ENCODE data around the gene CCL28.
"Not testable (repeated sequence)": the region's sequence is repeated elsewhere in the genome, so short reads cannot be mapped to it uniquely, and the experiment has no call there.

Gene CCL28, protein sequence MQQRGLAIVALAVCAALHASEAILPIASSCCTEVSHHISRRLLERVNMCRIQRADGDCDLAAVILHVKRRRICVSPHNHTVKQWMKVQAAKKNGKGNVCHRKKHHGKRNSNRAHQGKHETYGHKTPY

DNA sequence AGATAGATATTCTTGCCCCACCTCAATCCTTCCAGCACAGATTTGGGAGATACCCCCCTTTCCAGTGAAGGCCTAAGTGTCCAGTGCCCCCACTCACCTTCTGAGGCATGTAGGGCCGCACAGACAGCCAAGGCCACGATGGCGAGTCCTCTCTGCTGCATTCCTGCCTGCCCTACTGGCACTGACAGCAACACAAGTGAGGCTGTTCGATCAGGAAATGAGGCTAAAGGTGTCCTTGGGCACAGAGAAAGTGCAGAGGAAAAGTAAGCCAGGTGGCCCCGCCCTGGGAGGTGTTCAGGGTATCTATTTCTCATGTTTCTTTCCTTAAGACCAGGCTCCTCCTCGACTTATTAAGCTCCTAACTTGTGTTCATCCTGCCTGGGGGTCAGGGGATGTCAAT, at the start of gene CCL28:
CCL28 (minus strand) TSS at position 236 of the 400 bp plus-strand sequence; CDS start at position 161, 75 bp downstream.
- Mint-ChIP-seq H3K27me3 (no peaks in the 10 kb centered on the region), H3K9me3 (no peaks in the 10 kb centered on the region), H3K4me1 (no peaks in the 10 kb centered on the region), H3K27ac (no peak within 1 kb of the TSS), H3K4me3 (no peak within 1 kb of the TSS), H3K36me3 (ENCODE audit: low read depth) (no peaks in the 10 kb centered on the region)
- no peak for ATAC-seq
- DNase-seq: no peak

DNA sequence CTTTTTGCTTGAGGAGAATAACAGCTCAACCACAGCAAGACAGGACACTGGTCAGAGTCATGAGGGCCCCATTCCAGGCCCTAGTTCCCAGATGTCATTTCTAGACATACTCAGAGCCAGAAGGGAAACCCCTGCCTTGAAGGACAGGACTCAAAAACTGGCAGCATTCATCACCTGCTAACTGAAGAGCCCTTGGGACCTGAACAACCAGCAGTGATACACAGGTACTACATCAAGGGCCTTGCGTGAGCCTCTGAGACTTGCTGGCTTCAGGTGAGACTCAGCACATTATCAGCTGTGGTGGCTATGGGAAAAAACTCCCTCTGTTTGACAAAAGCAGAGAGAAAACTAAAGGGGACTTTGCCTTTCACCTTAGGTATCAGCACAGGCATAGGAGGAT, 48.9 kb upstream of the CCL28 start:
- Mint-ChIP-seq H3K4me1 (no peaks in the 10 kb centered on the region), H3K27me3 (no peaks in the 10 kb centered on the region), H3K36me3 (ENCODE audit: low read depth) (peaks cover 57% of the 10 kb centered on the region), H3K4me3 (no peak overlapping the region), H3K9me3 (peaks cover 16% of the 10 kb centered on the region), H3K27ac (no peak overlapping the region)
- DNase-seq: no peak
- ATAC-seq: no peak

DNA sequence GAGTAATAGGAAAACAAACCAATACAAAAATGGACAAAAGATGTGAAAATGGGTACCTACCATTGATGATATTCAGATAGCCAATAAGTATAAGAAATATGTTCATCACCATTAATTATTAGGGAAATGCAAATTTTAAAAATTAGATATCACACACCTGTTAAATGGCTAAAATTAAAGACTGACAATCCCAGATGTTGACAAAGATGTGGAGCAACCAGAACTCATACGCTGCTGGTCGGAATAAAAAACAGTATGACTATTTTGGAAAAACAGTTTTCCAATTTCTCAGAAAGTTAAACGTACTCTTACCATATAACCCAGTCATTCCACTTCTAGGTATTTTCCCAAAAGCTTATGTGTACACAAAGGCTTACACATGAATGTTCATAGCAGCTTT, 44.4 kb upstream of the CCL28 start:
- Mint-ChIP-seq H3K36me3 (ENCODE audit: low read depth) (peaks cover 68% of the 10 kb centered on the region), H3K27me3 (no peaks in the 10 kb centered on the region), H3K27ac (no peak overlapping the region), H3K4me3 (no peak overlapping the region), H3K9me3 (peaks cover 14% of the 10 kb centered on the region), H3K4me1 (no peaks in the 10 kb centered on the region)
- no peak for DNase-seq
- ATAC-seq: no peak

DNA sequence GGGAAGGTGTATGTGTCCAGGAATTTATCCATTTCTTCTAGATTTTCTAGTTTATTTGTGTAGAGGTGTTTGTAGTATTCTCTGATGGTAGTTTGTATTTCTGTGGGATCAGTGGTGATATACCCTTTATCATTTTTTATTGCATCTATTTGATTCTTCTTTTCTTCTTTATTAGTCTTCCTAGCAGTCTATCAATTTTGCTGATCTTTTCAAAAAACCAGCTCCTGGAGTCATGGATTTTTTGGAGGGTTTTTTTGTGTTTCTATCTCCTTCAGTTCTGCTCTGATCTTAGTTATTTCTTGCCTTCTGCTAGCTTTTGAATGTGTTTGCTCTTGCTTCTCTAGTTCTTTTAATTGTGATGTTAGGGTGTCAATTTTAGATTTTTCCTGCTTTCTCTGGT, 29.4 kb upstream of the CCL28 start:
- peaks cover 41% of the 10 kb centered on the region for H3K36me3 Mint-ChIP-seq (ENCODE audit: low read depth)
- ATAC-seq, DNase-seq, H3K27me3 Mint-ChIP-seq, H3K4me1 Mint-ChIP-seq, H3K4me3 Mint-ChIP-seq, H3K27ac Mint-ChIP-seq: not testable (repeated sequence)
- peaks cover 54% of the 10 kb centered on the region for H3K9me3 Mint-ChIP-seq

DNA sequence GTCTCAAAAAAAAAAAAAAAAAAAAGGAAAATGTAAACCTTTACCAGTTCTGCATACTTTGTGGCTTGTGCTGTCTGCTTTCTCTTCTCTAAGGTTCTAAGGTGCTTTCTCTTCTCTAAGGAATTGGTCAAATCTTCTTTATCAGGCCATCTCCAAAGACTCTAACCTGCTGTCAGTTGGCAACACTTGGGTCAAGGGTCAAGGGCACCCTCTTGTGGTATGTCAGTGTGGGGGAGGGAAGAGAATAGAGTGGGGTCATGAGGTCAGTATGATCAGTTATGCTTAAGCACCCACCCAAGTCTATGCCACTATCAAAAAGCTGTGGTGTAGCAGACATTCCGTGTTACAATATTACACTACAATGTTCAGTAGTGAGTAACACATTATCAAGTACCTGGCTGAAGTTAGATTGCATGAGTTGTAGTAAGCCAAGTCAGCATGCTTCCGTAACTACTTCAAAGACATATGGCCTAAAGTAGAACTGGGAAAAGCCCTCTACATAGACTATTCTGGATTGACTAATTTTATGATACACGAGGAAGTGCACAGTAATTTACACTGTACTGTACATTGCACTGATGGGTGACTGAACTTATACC, 25.0 kb upstream of the CCL28 start:
- ATAC-seq (no peak), DNase-seq (no peak)
- Mint-ChIP-seq H3K4me1 (no peaks in the 10 kb centered on the region), H3K27me3 (no peaks in the 10 kb centered on the region), H3K9me3 (peaks cover 35% of the 10 kb centered on the region), H3K36me3 (ENCODE audit: low read depth) (peaks cover 4% of the 10 kb centered on the region), H3K4me3 (no peak overlapping the region), H3K27ac (no peak overlapping the region)

DNA sequence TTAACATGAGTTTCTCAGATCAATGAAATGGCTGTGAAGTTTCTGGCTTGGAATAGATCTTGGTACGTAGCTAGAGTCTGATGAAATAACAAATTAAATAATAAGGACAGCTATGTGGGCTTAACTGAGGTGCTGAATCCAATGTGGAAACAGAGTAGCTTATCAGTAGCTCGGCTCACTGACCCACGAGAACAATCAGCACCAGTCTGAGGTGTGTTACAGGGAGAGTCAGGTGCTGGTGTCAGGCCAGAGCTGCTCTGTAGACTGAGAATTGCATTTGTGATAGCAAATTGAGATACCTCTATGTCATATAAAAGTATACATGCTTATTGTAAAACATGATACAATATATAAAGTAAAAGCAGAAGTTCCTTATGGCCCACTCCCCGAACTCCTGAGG, 21.2 kb upstream of the CCL28 start:
- no peak for ATAC-seq
- Mint-ChIP-seq H3K27ac (no peak overlapping the region), H3K36me3 (ENCODE audit: low read depth) (no peaks in the 10 kb centered on the region), H3K4me1 (no peaks in the 10 kb centered on the region), H3K4me3 (no peak overlapping the region), H3K9me3 (peaks cover 15% of the 10 kb centered on the region), H3K27me3 (no peaks in the 10 kb centered on the region)
- no peak for DNase-seq

DNA sequence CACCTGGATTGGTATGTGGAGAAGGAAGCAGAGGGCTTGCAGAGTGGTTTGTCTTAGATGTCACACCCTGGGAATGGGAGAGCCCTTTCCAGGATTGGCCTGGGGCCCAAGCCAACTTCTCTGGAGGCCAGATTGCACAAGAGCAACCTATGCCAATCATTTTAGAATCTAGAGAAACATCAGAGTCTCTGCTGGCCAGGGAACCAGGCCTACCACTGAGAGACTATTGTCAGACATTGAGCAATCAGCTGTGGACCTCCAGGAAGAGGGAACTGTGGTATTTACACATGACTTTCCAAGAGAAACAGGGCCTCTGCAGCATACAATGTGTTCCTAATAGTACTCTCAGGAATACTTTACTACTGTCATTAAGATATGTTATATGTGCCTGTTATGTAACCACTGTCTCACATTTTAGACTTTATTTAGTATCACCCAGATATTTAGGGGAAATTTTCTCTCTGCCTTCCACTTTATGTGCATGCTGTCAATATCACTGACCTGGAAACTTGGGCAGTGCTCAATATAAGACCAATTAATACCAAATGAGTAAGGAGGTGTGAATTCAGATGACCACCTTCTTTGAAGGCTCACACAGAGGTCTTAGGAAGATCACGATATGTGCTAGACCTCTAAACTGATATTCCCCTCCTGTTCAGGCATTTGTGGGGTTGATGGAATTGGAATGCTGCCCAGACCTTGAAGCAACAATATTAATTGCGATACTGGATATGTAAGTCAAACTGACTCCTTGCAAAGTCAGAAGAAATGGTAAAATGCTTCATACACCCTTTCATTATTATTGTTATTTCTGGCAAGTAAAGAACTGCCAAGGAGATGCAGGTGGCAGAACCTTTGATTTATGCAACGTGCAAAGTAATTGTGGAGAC, 20.5 kb upstream of the CCL28 start:
- Mint-ChIP-seq H3K36me3 (ENCODE audit: low read depth) (no peaks in the 10 kb centered on the region), H3K4me1 (no peaks in the 10 kb centered on the region), H3K4me3 (no peak overlapping the region), H3K27me3 (no peaks in the 10 kb centered on the region), H3K27ac (no peak overlapping the region), H3K9me3 (peaks cover 8% of the 10 kb centered on the region)
- ATAC-seq (no peak), DNase-seq (no peak)

DNA sequence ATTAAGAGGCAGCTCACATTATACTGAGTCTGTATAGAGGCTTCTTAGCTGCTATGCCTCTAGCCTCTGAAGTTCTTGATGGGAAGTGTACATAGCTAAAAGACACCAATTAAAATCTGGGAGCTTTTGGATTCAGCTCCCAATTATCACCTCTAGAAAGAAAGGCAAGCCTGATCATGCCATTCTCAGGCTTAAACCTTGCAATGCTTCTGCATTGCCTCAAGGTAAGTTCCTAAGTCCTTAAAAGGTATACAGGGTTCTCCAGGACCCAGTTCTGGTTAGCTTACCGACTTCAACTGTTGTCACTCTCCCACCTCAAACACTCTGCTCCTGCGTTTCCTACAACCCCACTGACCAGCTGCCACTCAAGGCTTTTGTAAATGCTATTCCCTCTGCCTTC, 17.5 kb upstream of the CCL28 start:
- Mint-ChIP-seq H3K4me1 (no peaks in the 10 kb centered on the region), H3K27ac (no peak overlapping the region), H3K27me3 (no peaks in the 10 kb centered on the region)

DNA sequence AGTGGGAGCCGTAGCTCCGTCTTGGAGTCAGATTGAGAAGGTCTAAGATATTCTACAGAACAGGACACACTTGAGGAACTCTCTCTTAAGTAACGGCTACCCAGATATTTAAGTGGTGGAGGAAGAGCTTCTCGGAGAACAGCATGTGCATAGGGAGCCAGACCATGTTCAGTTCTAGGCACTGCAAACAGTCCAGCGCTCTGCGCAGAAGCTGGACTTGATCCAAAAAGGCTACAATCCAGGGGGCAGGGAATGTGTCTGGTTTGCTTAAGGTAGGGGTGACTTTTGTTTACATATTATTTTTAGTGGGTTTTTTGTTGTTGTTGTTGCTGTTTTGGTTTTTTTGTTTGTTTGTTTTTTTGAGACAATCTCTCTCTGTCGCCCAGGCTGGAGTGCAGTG, 16.8 kb upstream of the CCL28 start:
- Mint-ChIP-seq H3K4me3 (no peak overlapping the region), H3K4me1 (no peaks in the 10 kb centered on the region), H3K27ac (no peak overlapping the region), H3K27me3 (no peaks in the 10 kb centered on the region), H3K36me3 (ENCODE audit: low read depth) (no peaks in the 10 kb centered on the region), H3K9me3 (no peaks in the 10 kb centered on the region)
- DNase-seq (no peak), ATAC-seq (no peak)

More for the DNA sequence above, 17.5 kb upstream of the CCL28 start:
- Mint-ChIP-seq H3K9me3 (no peaks in the 10 kb centered on the region), H3K36me3 (ENCODE audit: low read depth) (no peaks in the 10 kb centered on the region), H3K4me3 (no peak overlapping the region)
- no peak for ATAC-seq
- DNase-seq: no peak

DNA sequence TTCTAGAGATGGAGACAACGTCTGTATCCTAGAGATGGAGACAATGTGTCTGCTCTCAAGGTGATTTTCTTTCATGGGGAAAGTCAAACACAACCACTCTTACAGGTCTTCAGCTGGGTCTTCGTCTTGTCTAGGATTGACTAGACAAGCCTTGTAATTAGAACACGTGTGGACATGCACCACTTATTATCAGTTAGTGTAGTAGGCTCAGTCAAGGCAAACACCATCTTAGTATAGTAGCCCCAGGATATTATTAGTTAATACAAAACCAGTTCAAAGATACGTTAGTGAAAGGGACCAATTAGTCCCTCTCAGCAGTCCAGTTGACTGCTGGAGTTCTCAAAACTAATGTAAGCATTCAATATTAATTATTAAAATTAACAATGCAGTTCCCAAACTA, 15.1 kb upstream of the CCL28 start:
- Mint-ChIP-seq H3K36me3 (ENCODE audit: low read depth) (no peaks in the 10 kb centered on the region), H3K27ac (no peak overlapping the region), H3K4me3 (no peak overlapping the region), H3K9me3 (no peaks in the 10 kb centered on the region), H3K27me3 (no peaks in the 10 kb centered on the region), H3K4me1 (no peaks in the 10 kb centered on the region)
- ATAC-seq (no peak), DNase-seq (no peak)

DNA sequence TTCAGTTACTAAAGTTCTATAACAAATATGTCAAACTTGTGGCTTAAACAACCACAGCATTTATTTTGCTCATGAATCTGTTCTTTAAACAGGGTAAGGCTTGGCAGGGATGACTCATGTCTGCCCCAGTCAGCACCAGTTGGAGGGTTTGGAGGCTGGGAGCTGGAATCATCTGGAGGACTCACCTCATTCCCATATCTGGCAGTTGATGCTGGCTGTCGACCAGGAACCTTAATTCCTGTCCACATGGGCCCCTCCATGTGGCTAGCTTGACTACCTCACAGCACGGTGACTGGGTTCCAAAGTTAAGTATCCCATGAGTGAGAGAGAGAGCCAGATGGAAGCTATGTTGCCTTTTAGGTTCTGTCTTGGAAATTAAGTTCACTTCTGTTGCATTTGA, 13.8 kb upstream of the CCL28 start:
- Mint-ChIP-seq H3K4me1 (no peaks in the 10 kb centered on the region), H3K9me3 (no peaks in the 10 kb centered on the region), H3K4me3 (no peak overlapping the region), H3K27me3 (peaks cover 3% of the 10 kb centered on the region), H3K36me3 (ENCODE audit: low read depth) (no peaks in the 10 kb centered on the region), H3K27ac (no peak overlapping the region)
- ATAC-seq (no peak), DNase-seq (no peak)

DNA sequence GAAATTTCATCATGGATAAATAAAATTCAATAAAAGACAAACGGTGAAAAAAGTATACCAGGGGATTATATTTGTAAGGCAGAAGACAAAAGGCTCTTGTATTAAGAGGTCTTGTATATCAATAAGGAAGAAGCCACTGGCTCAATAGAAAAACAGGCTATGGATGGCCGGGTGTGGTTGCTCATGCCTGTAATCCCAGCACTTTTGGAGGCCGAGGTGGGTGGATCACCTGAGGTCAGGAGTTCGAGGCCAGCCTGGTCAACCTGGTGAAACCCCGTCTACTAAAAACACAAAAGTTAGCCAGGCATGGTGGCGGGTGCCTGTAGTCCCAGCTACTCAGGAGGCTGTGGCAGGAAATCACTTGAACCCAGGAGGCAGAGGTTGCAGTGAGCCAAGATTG, 10.9 kb upstream of the CCL28 start:
- H3K36me3 Mint-ChIP-seq (ENCODE audit: low read depth); H3K4me3 Mint-ChIP-seq; DNase-seq; H3K4me1 Mint-ChIP-seq; H3K27me3 Mint-ChIP-seq; H3K27ac Mint-ChIP-seq; H3K9me3 Mint-ChIP-seq; ATAC-seq: not testable (repeated sequence)

DNA sequence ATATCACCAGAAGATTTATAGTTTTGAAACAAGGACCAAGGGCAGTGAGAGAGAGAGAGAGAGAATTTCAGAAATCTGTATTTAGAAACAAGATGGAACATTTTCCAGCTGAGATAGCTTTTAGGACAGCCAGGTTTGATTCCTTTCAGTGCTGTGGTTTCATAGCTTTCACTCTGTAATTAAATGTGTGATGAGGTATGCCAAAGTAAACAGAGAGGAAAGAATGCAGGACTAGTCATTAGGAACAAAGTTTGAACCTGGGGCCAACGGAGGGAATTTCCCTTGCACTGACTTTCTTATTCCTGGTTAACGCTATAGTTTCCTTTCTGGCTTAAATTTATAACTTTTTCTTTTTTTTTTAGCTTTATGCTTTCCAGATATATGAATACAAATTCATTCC, 10.0 kb upstream of the CCL28 start:
- Mint-ChIP-seq H3K4me1 (no peaks in the 10 kb centered on the region), H3K4me3 (no peak overlapping the region), H3K36me3 (ENCODE audit: low read depth) (no peaks in the 10 kb centered on the region), H3K9me3 (no peaks in the 10 kb centered on the region), H3K27me3 (peaks cover 3% of the 10 kb centered on the region), H3K27ac (no peak overlapping the region)
- DNase-seq (no peak), ATAC-seq (no peak)

DNA sequence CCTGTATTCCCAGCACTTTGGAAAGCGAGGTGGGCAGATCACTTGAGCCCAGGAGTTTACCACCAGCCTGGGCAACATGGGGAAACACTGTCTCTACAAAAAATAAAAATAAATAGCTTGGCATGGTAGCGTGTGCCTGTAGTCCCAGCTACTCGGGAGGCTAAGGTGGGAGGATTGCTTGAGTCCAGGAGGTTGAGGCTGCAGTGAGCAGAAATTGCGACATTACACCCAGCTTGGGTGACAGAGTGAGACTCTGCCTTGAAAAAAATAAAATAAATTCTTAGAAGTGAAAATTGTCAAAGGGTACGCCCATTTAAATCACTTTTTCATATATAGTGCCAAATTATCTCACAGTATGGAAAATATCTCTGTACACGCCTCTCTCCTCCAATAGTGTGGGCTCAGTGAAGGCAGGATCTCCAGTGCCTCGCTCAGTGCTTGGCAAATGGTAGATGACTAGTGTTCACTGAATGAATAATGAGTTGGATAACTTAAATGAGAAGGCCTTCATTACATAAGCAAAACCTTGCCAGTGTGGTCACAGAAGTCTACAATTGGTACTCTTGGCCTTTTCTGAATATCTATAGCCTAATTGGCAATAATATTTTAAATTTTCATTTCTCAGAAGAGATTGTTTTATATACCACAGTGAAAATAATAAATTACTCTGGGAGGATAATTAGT, 9.4 kb upstream of the CCL28 start:
- Mint-ChIP-seq H3K36me3 (ENCODE audit: low read depth) (no peaks in the 10 kb centered on the region), H3K27ac (no peak overlapping the region), H3K4me1 (no peaks in the 10 kb centered on the region), H3K27me3 (peaks cover 3% of the 10 kb centered on the region), H3K9me3 (no peaks in the 10 kb centered on the region), H3K4me3 (no peak overlapping the region)
- no peak for ATAC-seq
- no peak for DNase-seq

DNA sequence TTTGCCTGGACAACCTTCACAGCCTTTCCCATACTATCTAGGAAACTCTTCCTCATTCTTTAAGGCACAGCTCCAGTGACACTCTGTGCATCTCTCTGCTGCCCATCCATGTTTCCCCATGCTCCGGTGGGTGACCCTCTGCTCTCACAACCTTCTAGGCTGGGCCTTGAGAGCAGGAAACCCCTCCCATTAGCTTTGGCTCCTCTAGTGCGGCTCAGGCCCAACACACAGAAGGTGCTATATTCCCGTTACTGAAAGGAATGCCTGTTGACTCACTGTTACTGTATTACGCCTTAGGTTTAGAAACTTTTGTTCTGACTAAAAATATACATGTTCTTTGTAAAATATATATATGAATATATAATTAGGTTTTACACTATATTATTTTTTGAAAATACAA, 8.1 kb upstream of the CCL28 start:
- Mint-ChIP-seq H3K27me3 (peaks cover 3% of the 10 kb centered on the region), H3K9me3 (no peaks in the 10 kb centered on the region), H3K36me3 (ENCODE audit: low read depth) (no peaks in the 10 kb centered on the region), H3K4me3 (no peak overlapping the region), H3K27ac (no peak overlapping the region), H3K4me1 (no peaks in the 10 kb centered on the region)
- DNase-seq (no peak), ATAC-seq (no peak)

Data from activated naive CD8-positive, alpha-beta T cell treated with anti-CD3 and anti-CD28 coated beads, Interleukin-2, amount 50 U/mL, for 24 hours (primary cell).